Gastroesophageal sphincter (tissue), 4 donors: ENCODE data around the gene CASTOR2. TPM values are rescaled to one million over a fixed set of nuclear protein-coding genes. Genes with fewer than 3 reads are reported as not detected.

Experiments
- ATAC-seq: fragments of 150-250 bp; one replicate; pipeline ENCODE4 v1.9.1; 2016; ENCODE audit warnings: mild to moderate bottlenecking, moderate library complexity
- H3K27ac ChIP-seq, 4 donors: fragments of 200-600 bp; sonication (generic) in 3 of 4; 1 replicate in 3 of 4; 2 replicates in 1 of 4; pipeline ENCODE4 v1.5.1; 2016 to 2019
- H3K27me3 ChIP-seq: fragments of 200-600 bp; sonication (generic); one replicate; pipeline ENCODE4 v1.5.1; 2019
- H3K36me3 ChIP-seq, 2 donors: fragments of 200-600 bp; sonication (generic); one replicate each; pipeline ENCODE4 v1.5.1; 2019; ENCODE audit warnings: control low read depth in 1 of 2
- H3K4me1 ChIP-seq, 3 donors: fragments of 200-600 bp; sonication (generic); 1 replicate in 2 of 3; 2 replicates in 1 of 3; pipeline ENCODE4 v1.5.1; 2016 to 2019; ENCODE audit warnings: control low read depth in 2 of 3
- H3K4me3 ChIP-seq, 2 donors: fragments of 200-600 bp; sonication (generic); one replicate each; pipeline ENCODE4 v1.5.1; 2019; ENCODE audit warnings: mild to moderate bottlenecking in 1 of 2, moderate library complexity in 1 of 2
- H3K9me3 ChIP-seq, 3 donors: fragments of 200-600 bp; sonication (generic); one replicate each; pipeline ENCODE4 v1.5.1; 2017 to 2019; ENCODE audit warnings: control low read depth in 2 of 3
- EP300 ChIP-seq: sonication (generic); formaldehyde crosslinking; IDR thresholded peaks from one replicate; pipeline ENCODE4 v1.6.1; 2017; ENCODE audit warnings: antibody characterized with exemption, mild to moderate bottlenecking
- POLR2A ChIP-seq, 2 donors: fragments of 450-650 bp; IDR thresholded peaks; one replicate each; pipeline ENCODE4 v1.6.1; 2017; ENCODE audit warnings: antibody characterized with exemption in 2 of 2, mild to moderate bottlenecking in 2 of 2, moderate library complexity in 1 of 2
- POLR2AphosphoS5 ChIP-seq: sonication (generic); formaldehyde crosslinking; IDR thresholded peaks from one replicate; pipeline ENCODE4 v1.6.1; 2017; ENCODE audit warnings: antibody characterized with exemption
- WGBS, 2 donors: methylation state at CpG; one replicate each; pipeline ENCODE4 v1.1.5; 2018; ENCODE audit warnings: low coverage in 1 of 2; 5-methylcytosine and 5-hydroxymethylcytosine counted together
- total RNA-seq, 4 donors: library from RNA; depleted of rRNA; stranded (reverse); fragments of >200 nt; gene quantifications; one replicate each; pipeline ENCODE4 v1.1.0, GENCODE V29; 2016
- TF ChIP-seq, protein P1 (sequence below), 4 experiments: fragments of 200-600 bp in 2 of 4; fragments of 450-650 bp in 2 of 4; sonication (generic) in 1 of 4; IDR thresholded peaks; one replicate each; pipeline ENCODE4 v1.5.1; 2017 to 2019; ENCODE audit warnings: antibody characterized with exemption in 4 of 4, mild to moderate bottlenecking in 2 of 4, moderate library complexity in 2 of 4

Gene CASTOR2
- total RNA-seq, 4 donors from 2014 or later, result 6.8 to 30.5 (median 14.6) TPM

GRCh38 chr7:75010036-75010435 is 45.5 kb downstream of the CASTOR2 start:
- Histone ChIP-seq H3K36me3 (peaks cover 0 to 26% of the 10 kb centered on the region in 2 donors), H3K4me3 (no peak overlapping the region), H3K9me3 (no peaks in the 10 kb centered on the region), H3K27ac (no peak overlapping the region), H3K27me3 (no peaks in the 10 kb centered on the region), H3K4me1 (no peaks in the 10 kb centered on the region)
- no peak for ATAC-seq
- 100% methylated on average over 1 of the region's 2 CpGs; no CpG with 5 or more reads in 1 of the 2 donors for WGBS, 2 donors
- TF ChIP-seq POLR2AphosphoS5, result no peak
- no peak for TF ChIP-seq POLR2A (IDR thresholded peaks at IDR 0.05)
- TF ChIP-seq, protein P1, sequence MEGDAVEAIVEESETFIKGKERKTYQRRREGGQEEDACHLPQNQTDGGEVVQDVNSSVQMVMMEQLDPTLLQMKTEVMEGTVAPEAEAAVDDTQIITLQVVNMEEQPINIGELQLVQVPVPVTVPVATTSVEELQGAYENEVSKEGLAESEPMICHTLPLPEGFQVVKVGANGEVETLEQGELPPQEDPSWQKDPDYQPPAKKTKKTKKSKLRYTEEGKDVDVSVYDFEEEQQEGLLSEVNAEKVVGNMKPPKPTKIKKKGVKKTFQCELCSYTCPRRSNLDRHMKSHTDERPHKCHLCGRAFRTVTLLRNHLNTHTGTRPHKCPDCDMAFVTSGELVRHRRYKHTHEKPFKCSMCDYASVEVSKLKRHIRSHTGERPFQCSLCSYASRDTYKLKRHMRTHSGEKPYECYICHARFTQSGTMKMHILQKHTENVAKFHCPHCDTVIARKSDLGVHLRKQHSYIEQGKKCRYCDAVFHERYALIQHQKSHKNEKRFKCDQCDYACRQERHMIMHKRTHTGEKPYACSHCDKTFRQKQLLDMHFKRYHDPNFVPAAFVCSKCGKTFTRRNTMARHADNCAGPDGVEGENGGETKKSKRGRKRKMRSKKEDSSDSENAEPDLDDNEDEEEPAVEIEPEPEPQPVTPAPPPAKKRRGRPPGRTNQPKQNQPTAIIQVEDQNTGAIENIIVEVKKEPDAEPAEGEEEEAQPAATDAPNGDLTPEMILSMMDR (IDR thresholded peaks at IDR 0.05), result no peak
- no peak for TF ChIP-seq EP300

DNA sequence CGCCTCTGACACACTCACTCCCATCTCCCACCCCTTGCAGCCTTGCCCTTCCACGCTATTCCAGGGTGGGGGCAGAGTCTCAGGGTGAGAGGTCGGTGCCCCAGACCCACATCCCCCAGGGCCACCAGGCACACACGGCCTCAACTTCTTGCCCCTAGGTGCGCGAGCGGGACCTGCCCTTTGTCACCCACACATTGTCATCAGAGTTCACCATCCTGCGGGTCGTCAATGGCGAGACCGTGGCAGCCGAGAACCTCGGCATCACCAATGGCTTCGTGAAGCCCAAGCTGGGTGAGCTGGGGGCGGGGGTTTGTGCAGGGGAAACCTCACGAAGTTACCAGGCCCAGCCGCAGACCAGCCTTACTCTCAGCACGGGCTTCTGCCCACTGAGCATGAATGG is 53.3 kb downstream of the CASTOR2 start:
- no peaks in the 10 kb centered on the region for H3K4me1 ChIP-seq
- H3K36me3 ChIP-seq, result peaks cover 0 to 61% of the 10 kb centered on the region in 2 donors
- H3K27me3 ChIP-seq, result no peaks in the 10 kb centered on the region
- no peak for ATAC-seq
- no CpG with 5 or more reads among the region's 18 CpGs for WGBS, 2 donors
- H3K27ac ChIP-seq, result no peak overlapping the region
- H3K9me3 ChIP-seq, result no peaks in the 10 kb centered on the region
- no peak overlapping the region for H3K4me3 ChIP-seq
- TF ChIP-seq POLR2AphosphoS5 (no peak), EP300 (no peak), POLR2A (IDR thresholded peaks at IDR 0.05) (no peak)
- TF ChIP-seq, protein P1 (IDR thresholded peaks at IDR 0.05), result no peak

GRCh38 chr7:75018570-75019364 is 54.3 kb downstream of the CASTOR2 start:
- H3K9me3 ChIP-seq, result no peaks in the 10 kb centered on the region
- no peaks in the 10 kb centered on the region for H3K27me3 ChIP-seq
- H3K4me1 ChIP-seq, result no peaks in the 10 kb centered on the region
- H3K4me3 ChIP-seq, result no peak overlapping the region
- no peak for ATAC-seq
- WGBS, 2 donors, result 80% methylated on average over 1 of the region's 12 CpGs; no CpG with 5 or more reads in 1 of the 2 donors
- H3K36me3 ChIP-seq, result peaks cover 0 to 68% of the 10 kb centered on the region in 2 donors
- TF ChIP-seq, protein P1 (IDR thresholded peaks at IDR 0.05), result no peak
- TF ChIP-seq EP300 (no peak), POLR2A (IDR thresholded peaks at IDR 0.05) (no peak), POLR2AphosphoS5 (no peak)
- H3K27ac ChIP-seq, result no peak overlapping the region

- H3K27ac ChIP-seq, result no peak overlapping the region
- WGBS, 2 donors, result 97% methylated on average over 5 of the region's 14 CpGs; no CpG with 5 or more reads in 1 of the 2 donors
- no peak overlapping the region for H3K4me3 ChIP-seq
- TF ChIP-seq POLR2A (IDR thresholded peaks at IDR 0.05) (no peak), POLR2AphosphoS5 (no peak), EP300 (no peak)
- TF ChIP-seq, protein P1 (IDR thresholded peaks at IDR 0.05), result no peak
- H3K36me3 ChIP-seq, result peaks cover 0 to 79% of the 10 kb centered on the region in 2 donors
- no peaks in the 10 kb centered on the region for H3K4me1 ChIP-seq
- no peaks in the 10 kb centered on the region for H3K27me3 ChIP-seq
- no peak for ATAC-seq
- no peaks in the 10 kb centered on the region for H3K9me3 ChIP-seq
Observed at GRCh38 chr7:75019800-75020199, 55.3 kb downstream of the CASTOR2 start.

GRCh38 chr7:75024922-75025321 is 60.4 kb downstream of the CASTOR2 start:
- no peaks in the 10 kb centered on the region for H3K4me1 ChIP-seq
- TF ChIP-seq, protein P1 (IDR thresholded peaks at IDR 0.05), result no peak
- TF ChIP-seq POLR2A (IDR thresholded peaks at IDR 0.05) (no peak), POLR2AphosphoS5 (no peak)
- peaks cover 0 to 73% of the 10 kb centered on the region in 2 donors for H3K36me3 ChIP-seq
- WGBS, 2 donors, result no CpG with 5 or more reads among the region's 17 CpGs
- no peak for ATAC-seq
- no peaks in the 10 kb centered on the region for H3K9me3 ChIP-seq
- no peaks in the 10 kb centered on the region for H3K27me3 ChIP-seq
- H3K27ac ChIP-seq, result no peak overlapping the region
- no peak overlapping the region for H3K4me3 ChIP-seq
